WERI-Rb-1 (cell line): ENCODE measurements around the gene ENAH.

Experiments
- DNase-seq: peaks from one replicate; pipeline ENCODE4 v3.0.0-alpha.2; 2020
- H3K27ac ChIP-seq: fragments of 250-450 bp; sonication (Bioruptor Pico); 2 replicates; pipeline ENCODE4 v1.5.1; 2020; ENCODE audit warnings: mild to moderate bottlenecking, moderate library complexity
- H3K27me3 ChIP-seq: fragments of 250-450 bp; sonication (Bioruptor Pico); 2 replicates; pipeline ENCODE4 v1.5.1; 2021; ENCODE audit warnings: mild to moderate bottlenecking, low read depth, moderate library complexity; ENCODE audit not compliant: insufficient read depth, severe bottlenecking
- H3K36me3 ChIP-seq: fragments of 250-450 bp; sonication (Bioruptor Pico); 2 replicates; pipeline ENCODE4 v1.5.1; 2020; ENCODE audit warnings: mild to moderate bottlenecking, moderate library complexity
- H3K4me3 ChIP-seq: 2 replicates; pipeline ENCODE4 v1.5.1; 2011; ENCODE audit warnings: low read depth, mild to moderate bottlenecking, control low read depth, low read length
- H3K9me3 ChIP-seq: fragments of 250-450 bp; sonication (Bioruptor Pico); 2 replicates; pipeline ENCODE4 v1.5.1; 2021; ENCODE audit warnings: mild to moderate bottlenecking, moderate library complexity; ENCODE audit not compliant: severe bottlenecking
- CTCF ChIP-seq: IDR thresholded peaks from 2 replicates; pipeline ENCODE4 v1.5.1; 2011; ENCODE audit warnings: low read depth, mild to moderate bottlenecking, control low read depth, inconsistent platforms, low read length

The ENAH gene

GRCh38 chr1:225535280-225535679 is 117.6 kb downstream of the ENAH start:
- H3K27me3 ChIP-seq: no peaks in the 10 kb centered on the region
- no peak overlapping the region for H3K27ac ChIP-seq
- H3K9me3 ChIP-seq: no peaks in the 10 kb centered on the region
- DNase-seq: no peak
- H3K4me3 ChIP-seq: no peak overlapping the region
- H3K36me3 ChIP-seq: no peaks in the 10 kb centered on the region
- no peak for TF ChIP-seq CTCF

DNA sequence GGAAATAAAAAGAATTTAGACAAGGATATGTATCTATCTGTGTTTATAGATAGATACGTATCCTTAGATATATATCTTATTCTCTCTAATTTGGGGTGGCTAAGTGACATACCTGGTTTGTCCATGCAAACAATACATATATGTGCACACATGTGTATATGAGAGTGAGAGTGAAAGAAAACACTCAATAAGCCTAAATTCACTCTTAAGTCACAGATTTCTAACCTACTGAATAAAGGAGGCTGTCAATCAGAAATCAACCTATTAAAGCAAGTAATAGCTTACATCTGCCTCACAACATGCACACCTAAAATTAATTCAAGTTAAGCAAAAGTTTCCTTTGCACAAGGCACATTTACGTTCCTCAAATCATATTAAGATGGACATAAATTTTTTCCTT is 118.2 kb downstream of the ENAH start:
- H3K27me3 ChIP-seq: no peaks in the 10 kb centered on the region
- H3K27ac ChIP-seq: no peak overlapping the region
- DNase-seq: no peak
- no peaks in the 10 kb centered on the region for H3K9me3 ChIP-seq
- no peak for TF ChIP-seq CTCF
- no peaks in the 10 kb centered on the region for H3K36me3 ChIP-seq
- H3K4me3 ChIP-seq: no peak overlapping the region

DNA sequence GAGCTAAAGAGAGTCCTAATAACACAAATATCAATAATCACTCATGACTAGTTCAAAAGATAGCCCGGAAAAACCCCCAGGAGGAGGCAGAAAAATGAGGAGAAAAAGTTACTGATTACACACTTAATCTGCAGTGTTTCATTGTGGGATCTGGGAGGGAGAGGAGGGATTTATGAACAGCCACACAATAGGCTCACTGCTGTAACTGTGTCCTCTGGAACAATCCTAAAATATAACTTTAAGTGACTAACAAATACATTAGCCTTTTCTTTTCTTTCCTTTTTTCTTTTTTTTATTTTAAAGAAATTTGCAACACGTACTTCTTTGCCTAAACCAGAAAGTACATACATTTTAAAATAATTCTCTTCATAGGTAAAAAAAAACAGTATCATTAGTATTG is 118.8 kb downstream of the ENAH start:
- H3K27ac ChIP-seq: no peak overlapping the region
- no peak for TF ChIP-seq CTCF

GRCh38 chr1:225533238-225533637 is 119.7 kb downstream of the ENAH start:
- TF ChIP-seq CTCF: no peak
- Histone ChIP-seq H3K27me3 (no peaks in the 10 kb centered on the region), H3K36me3 (peaks cover 3% of the 10 kb centered on the region), H3K27ac (no peak overlapping the region), H3K9me3 (no peaks in the 10 kb centered on the region), H3K4me3 (no peak overlapping the region)
- DNase-seq: no peak

More for the DNA sequence above, 118.8 kb downstream of the ENAH start:
- Histone ChIP-seq H3K36me3 (no peaks in the 10 kb centered on the region; the same call in none of the 2 replicates), H3K9me3 (no peaks in the 10 kb centered on the region), H3K4me3 (no peak overlapping the region), H3K27me3 (no peaks in the 10 kb centered on the region)
- no peak for DNase-seq

DNA sequence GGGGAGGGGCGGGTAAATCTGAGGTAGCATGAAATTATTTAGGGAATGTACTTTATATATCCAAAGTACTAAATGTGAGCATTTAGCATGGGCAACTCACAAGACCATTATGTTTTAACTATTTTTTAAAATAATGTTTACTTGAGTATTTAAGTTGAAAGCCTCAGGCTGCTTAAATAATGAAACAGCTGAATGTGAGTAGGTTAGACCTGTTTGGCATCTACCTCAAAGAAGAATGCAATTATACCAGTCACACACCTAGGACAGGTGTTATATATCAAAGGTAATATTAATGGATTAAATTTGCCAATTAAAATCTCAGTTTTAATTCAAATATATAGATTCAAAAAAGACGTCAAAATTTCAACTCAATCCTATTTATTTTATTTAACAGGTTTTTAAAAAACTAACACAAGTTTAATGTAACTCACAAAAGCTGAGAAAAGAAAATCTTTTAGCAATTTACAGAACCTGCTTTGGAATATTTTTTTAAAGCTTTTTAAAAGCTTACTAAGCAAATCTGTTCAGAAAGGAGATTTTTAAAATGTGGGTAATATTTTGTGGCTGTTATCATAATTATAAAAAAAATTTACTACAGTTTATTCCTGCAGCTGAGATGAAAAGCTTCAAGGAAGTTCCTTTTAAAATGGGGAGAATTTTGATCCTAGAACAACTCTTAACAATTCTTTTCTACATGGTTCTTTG is 120.5 kb downstream of the ENAH start:
- TF ChIP-seq CTCF: no peak
- DNase-seq: no peak
- Histone ChIP-seq H3K4me3 (no peak overlapping the region), H3K27me3 (no peaks in the 10 kb centered on the region), H3K27ac (no peak overlapping the region), H3K36me3 (peaks cover 3% of the 10 kb centered on the region), H3K9me3 (no peaks in the 10 kb centered on the region)

GRCh38 chr1:225529726-225530125 is 123.2 kb downstream of the ENAH start:
- no peaks in the 10 kb centered on the region for H3K27me3 ChIP-seq
- H3K9me3 ChIP-seq: no peaks in the 10 kb centered on the region
- H3K27ac ChIP-seq: no peak overlapping the region
- H3K36me3 ChIP-seq: peaks cover 3% of the 10 kb centered on the region
- H3K4me3 ChIP-seq: no peak overlapping the region
- TF ChIP-seq CTCF: no peak
- no peak for DNase-seq
